DOHH2 (cell line): Measurements from ENCODE around the gene NF1.
A peak's percentile ranks its signal among the peaks of the same experiment; 100 is the strongest.

Experiments
- H3F3A ChIP-seq: fragments of 200-600 bp; sonication (generic), shearing (Covaris generic); 2 replicates; pipeline ENCODE4 v1.6.0; 2016; ENCODE audit warnings: antibody characterized with exemption, mild to moderate bottlenecking; ENCODE audit not compliant: control insufficient read depth, insufficient read depth
- H3K27ac ChIP-seq: fragments of 200-600 bp; sonication (generic); 2 replicates; pipeline ENCODE4 v1.5.1; 2014; ENCODE audit warnings: low read depth, mild to moderate bottlenecking, low read length, moderate library complexity
- H3K27me3 ChIP-seq: fragments of 200-600 bp; sonication (generic); 2 replicates; pipeline ENCODE4 v1.6.1; 2014; ENCODE audit warnings: mild to moderate bottlenecking, low read length, mixed read lengths; ENCODE audit not compliant: control insufficient read depth
- H3K36me3 ChIP-seq: fragments of 200-600 bp; sonication (generic); 2 replicates; pipeline ENCODE4 v1.6.1; 2014; ENCODE audit warnings: mild to moderate bottlenecking, low read length, moderate library complexity, mixed read lengths; ENCODE audit not compliant: control insufficient read depth
- H3K4me1 ChIP-seq: fragments of 200-600 bp; sonication (generic); 2 replicates; pipeline ENCODE4 v1.6.1; 2014; ENCODE audit warnings: mild to moderate bottlenecking, low read length, mixed read lengths; ENCODE audit not compliant: control insufficient read depth
- H3K4me2 ChIP-seq: fragments of 200-600 bp; sonication (generic); 2 replicates; pipeline ENCODE4 v1.6.0; 2014; ENCODE audit warnings: mild to moderate bottlenecking, low read length, moderate library complexity
- H3K4me3 ChIP-seq: fragments of 200-600 bp; sonication (generic); 2 replicates; pipeline ENCODE4 v1.5.1; 2014; ENCODE audit warnings: mild to moderate bottlenecking, low read length, mixed read lengths
- H3K79me2 ChIP-seq: fragments of 200-600 bp; sonication (generic); 2 replicates; pipeline ENCODE4 v1.6.1; 2014; ENCODE audit warnings: mild to moderate bottlenecking, low read length, mixed read lengths; ENCODE audit not compliant: control insufficient read depth
- H3K9me2 ChIP-seq: fragments of 200-600 bp; sonication (generic); replicated peaks from 2 replicates; pipeline ENCODE4 v1.6.1; 2014; ENCODE audit warnings: mild to moderate bottlenecking, low read length, mixed read lengths; ENCODE audit not compliant: control insufficient read depth
- H3K9me3 ChIP-seq: fragments of 200-600 bp; sonication (generic); 2 replicates; pipeline ENCODE4 v1.6.1; 2014; ENCODE audit warnings: antibody characterized with exemption, low read length, mixed read lengths; ENCODE audit not compliant: control insufficient read depth, insufficient read depth
- H4K20me1 ChIP-seq: fragments of 200-600 bp; sonication (generic); 2 replicates; pipeline ENCODE4 v1.6.0; 2014; ENCODE audit warnings: low read depth, mild to moderate bottlenecking, antibody characterized with exemption, low read length, moderate library complexity; ENCODE audit not compliant: control insufficient read depth, insufficient read depth
- CTCF ChIP-seq: fragments of 200-600 bp; sonication (generic); IDR thresholded peaks from one replicate; pipeline ENCODE4 v1.5.1; 2014; ENCODE audit warnings: antibody characterized with exemption, mild to moderate bottlenecking, low read depth, low read length; ENCODE audit not compliant: poor library complexity, severe bottlenecking
- EZH2phosphoT487 ChIP-seq: fragments of 200-600 bp; sonication (generic); IDR thresholded peaks from 2 replicates; pipeline ENCODE4 v1.6.1; 2017; ENCODE audit warnings: borderline replicate concordance, mild to moderate bottlenecking, antibody characterized with exemption, low read length, moderate library complexity, mixed read lengths

The NF1 gene

GRCh38 chr17:31392002-31392855, 297.5 kb downstream of the NF1 start:
- H3K36me3 ChIP-seq: no peaks in the 10 kb centered on the region
- H3K9me2 ChIP-seq: no peaks in the 10 kb centered on the region
- no peak overlapping the region; the same call in 1 of the 2 replicates for H3K4me3 ChIP-seq
- H3K4me1 ChIP-seq: no peaks in the 10 kb centered on the region
- H3K27ac ChIP-seq: no peak overlapping the region
- H3K9me3 ChIP-seq: no peaks in the 10 kb centered on the region
- TF ChIP-seq CTCF (no peak), EZH2phosphoT487 (no peak)
- peak overlapping the region; percentile 37 for H3K4me2 ChIP-seq
- no peaks in the 10 kb centered on the region for H3K79me2 ChIP-seq
- peaks cover 50% of the 10 kb centered on the region for H3K27me3 ChIP-seq
- H4K20me1 ChIP-seq: no peaks in the 10 kb centered on the region
- H3F3A ChIP-seq: no peaks in the 10 kb centered on the region

GRCh38 chr17:31392856-31393748, 298.3 kb downstream of the NF1 start:
- Histone ChIP-seq H3K36me3 (no peaks in the 10 kb centered on the region), H3K4me1 (no peaks in the 10 kb centered on the region), H3K9me3 (no peaks in the 10 kb centered on the region), H3K79me2 (no peaks in the 10 kb centered on the region), H3K27ac (no peak overlapping the region), H3F3A (no peaks in the 10 kb centered on the region), H4K20me1 (no peaks in the 10 kb centered on the region), H3K4me3 (no peak overlapping the region), H3K4me2 (no peak overlapping the region), H3K9me2 (no peaks in the 10 kb centered on the region), H3K27me3 (peaks cover 50% of the 10 kb centered on the region)
- TF ChIP-seq CTCF (no peak), EZH2phosphoT487 (no peak)

DNA sequence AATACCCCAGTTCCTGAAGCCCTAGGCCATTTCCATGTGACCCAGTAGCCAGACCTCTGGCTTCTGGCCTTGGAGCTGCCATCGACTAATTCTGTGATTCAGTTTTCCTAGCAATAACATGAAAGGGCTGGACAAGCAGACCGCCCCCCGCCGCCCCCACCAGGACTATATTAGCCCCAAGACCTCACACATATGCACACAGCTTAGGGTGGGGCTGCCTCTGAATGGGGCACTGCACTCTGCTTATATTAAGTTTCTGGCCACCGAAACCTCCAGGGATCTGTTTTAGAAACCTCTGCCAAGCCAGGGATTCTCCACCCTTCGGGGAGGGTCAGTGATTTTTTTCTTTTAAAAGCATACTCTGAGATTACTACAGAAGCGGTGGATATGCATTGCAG, 299.0 kb downstream of the NF1 start:
- Histone ChIP-seq H3K4me3 (no peak overlapping the region), H3K9me3 (no peaks in the 10 kb centered on the region), H3K4me2 (no peak overlapping the region), H3K4me1 (no peaks in the 10 kb centered on the region), H3K27ac (no peak overlapping the region), H4K20me1 (no peaks in the 10 kb centered on the region), H3K79me2 (no peaks in the 10 kb centered on the region), H3K36me3 (no peaks in the 10 kb centered on the region), H3K9me2 (no peaks in the 10 kb centered on the region), H3K27me3 (peaks cover 50% of the 10 kb centered on the region), H3F3A (no peaks in the 10 kb centered on the region)
- TF ChIP-seq EZH2phosphoT487 (no peak), CTCF (no peak)
